Adrenal gland (tissue), 12 donors: ENCODE results near the gene AOX1. TPM values are rescaled to one million over a fixed set of nuclear protein-coding genes. Genes with fewer than 3 reads are reported as not detected.
"Not testable (repeated sequence)": the region's sequence is repeated elsewhere in the genome, so short reads cannot be mapped to it uniquely, and the experiment has no call there.

Experiments
- DNase-seq, 7 donors: peaks; one replicate each; pipeline ENCODE4 v3.0.0-alpha.2; 2019 to 2020
- H3K27ac ChIP-seq, 5 donors: fragments of 200-600 bp; sonication (generic) in 4 of 5; 1 replicate in 3 of 5; 2 replicates in 2 of 5; pipeline versions ENCODE4 v1.5.1 to v1.8.0; 2016 to 2020; ENCODE audit warnings: mild to moderate bottlenecking in 1 of 5
- H3K27me3 ChIP-seq: fragments of 200-600 bp; 2 replicates; pipeline ENCODE4 v1.8.0; 2021
- H3K36me3 ChIP-seq, 2 donors: fragments of 200-600 bp; replicated peaks in 1 of 2; 1 replicate in 1 of 2; 2 replicates in 1 of 2; pipeline versions ENCODE4 v1.5.1 to v1.8.0; 2018 to 2022
- H3K4me1 ChIP-seq, 2 donors: fragments of 200-600 bp; replicated peaks in 1 of 2; 1 replicate in 1 of 2; 2 replicates in 1 of 2; pipeline versions ENCODE4 v1.5.1 to v1.8.0; 2018 to 2021
- H3K4me3 ChIP-seq, 4 donors: fragments of 200-600 bp; sonication (generic) in 3 of 4; one replicate each; pipeline ENCODE4 v1.5.1; 2016 to 2018
- H3K9me3 ChIP-seq, 3 donors: fragments of 200-600 bp; sonication (generic) in 1 of 3; replicated peaks in 1 of 3; 1 replicate in 2 of 3; 2 replicates in 1 of 3; pipeline versions ENCODE4 v1.5.1 to v1.8.0; 2016 to 2021
- CTCF ChIP-seq, 6 experiments: fragments of 450-650 bp in 4 of 6; fragments of 200-600 bp in 2 of 6; sonication (generic) in 1 of 6; IDR thresholded peaks; 1 replicate in 5 of 6; 2 replicates in 1 of 6; pipeline versions ENCODE4 v1.5.1 to v1.8.0; 2016 to 2021; ENCODE audit warnings: antibody characterized with exemption in 6 of 6, mild to moderate bottlenecking in 2 of 6, moderate library complexity in 1 of 6
- POLR2A ChIP-seq, 2 donors: fragments of 450-650 bp; IDR thresholded peaks; one replicate each; pipeline ENCODE4 v1.6.1; 2017; ENCODE audit warnings: antibody characterized with exemption in 2 of 2, mild to moderate bottlenecking in 2 of 2, moderate library complexity in 1 of 2
- WGBS, 4 donors: extraction: QIAGEN DNeasy Blood & Tissue Kit in 2 of 4; methylation state at CpG; one replicate each; pipeline versions ENCODE4 v1.1.5 to v1.1.7; 2013 to 2017; 5-methylcytosine and 5-hydroxymethylcytosine counted together
- intact Hi-C, 2 donors: fragments of 100-400 bp; cut with DNase I; formaldehyde crosslinking; loops; one replicate each; pipeline versions ENCODE4 v1.14.1 to v1.15.0; 2022 to 2023
- polyA plus RNA-seq, 3 donors: library from polyadenylated mRNA; stranded (reverse); fragments of 200-250 nt in 2 of 3; fragments of 350-450 nt in 1 of 3; fragmentation: Illumina TruSeq in 1 of 3; extraction: RNeasy Lipid Tissue Mini Kit (QIAGEN cat#74804) in 1 of 3; gene quantifications; one replicate each; pipeline ENCODE4 v1.2.3, GENCODE V29; 2013 to 2014
- total RNA-seq, 9 donors: library from RNA; depleted of rRNA in 4 of 9; stranded (reverse); fragments of >200 nt in 4 of 9; fragments of 120-200 nt in 1 of 9; fragmentation: NEBNext Ultra II Directional in 1 of 9; extraction: Animal tissue kit (Norgen Biotek cat#: 25700) in 1 of 9; gene quantifications; one replicate each; pipeline versions ENCODE4 v1.1.0 to v1.2.4, GENCODE V29; 2013 to 2023
- donor health status: healthy with polysubstance abuse.
- donor health status: Bipolar disorder and iron deficiency.
- donor health status: DM: yes; HTN: yes; CAD: no.
- donor health status: DM: no; HTN: no; CAD: no.
- donor health status: DM: no; HTN: no; CAD: no.
- donor health status: DM: yes; HTN: yes; CAD: no.

AOX1 gene
- total and polyA plus RNA-seq, 12 donors, result 101 to 1,121 (median 681) TPM

GRCh38 chr2:200679535-200679934, 93.7 kb downstream of the AOX1 start:
- H3K36me3 ChIP-seq, result no peaks in the 10 kb centered on the region
- no peak for TF ChIP-seq CTCF (IDR thresholded peaks at IDR 0.05)
- TF ChIP-seq POLR2A (IDR thresholded peaks at IDR 0.05), result no peak
- H3K4me3 ChIP-seq, result no peak overlapping the region
- H3K27ac ChIP-seq, result no peak overlapping the region
- intact Hi-C loops, result no loop called here
- H3K4me1 ChIP-seq, result peaks cover 19 to 31% of the 10 kb centered on the region in 2 donors
- H3K9me3 ChIP-seq, result peaks cover 0 to 7% (median 0%) of the 10 kb centered on the region in 3 donors
- 82 to 91% (median 90%) methylated on average over 5 of the region's 5 CpGs for WGBS, 4 donors
- no peaks in the 10 kb centered on the region for H3K27me3 ChIP-seq
- DNase-seq, result no peak

GRCh38 chr2:200681697-200682096, 95.9 kb downstream of the AOX1 start:
- H3K4me1 ChIP-seq, result peaks cover 19 to 21% of the 10 kb centered on the region in 2 donors
- H3K27ac ChIP-seq, result no peak overlapping the region
- WGBS, 4 donors, result 60 to 83% (median 68%) methylated on average over 2 of the region's 2 CpGs

GRCh38 chr2:200682407-200682806, 96.6 kb downstream of the AOX1 start:
- H3K4me3 ChIP-seq, DNase-seq, H3K27me3 ChIP-seq, intact Hi-C loops, H3K9me3 ChIP-seq, H3K27ac ChIP-seq, H3K36me3 ChIP-seq: not testable (repeated sequence)
- H3K4me1 ChIP-seq, result peaks cover 15 to 17% of the 10 kb centered on the region in 2 donors
- WGBS, 4 donors, result 89 to 95% (median 94%) methylated on average over 2 to 3 of the region's 5 CpGs

More at GRCh38 chr2:200681697-200682096, 95.9 kb downstream of the AOX1 start:
- no peak for DNase-seq
- intact Hi-C loops, result no loop called here
- H3K4me3 ChIP-seq, result no peak overlapping the region
- no peaks in the 10 kb centered on the region for H3K27me3 ChIP-seq
- TF ChIP-seq POLR2A (IDR thresholded peaks at IDR 0.05), result no peak
- no peak for TF ChIP-seq CTCF (IDR thresholded peaks at IDR 0.05)
- no peaks in the 10 kb centered on the region for H3K36me3 ChIP-seq
- no peaks in the 10 kb centered on the region for H3K9me3 ChIP-seq

- no peak for DNase-seq
- WGBS, 4 donors, result 50 to 69% (median 60%) methylated on average over 2 of the region's 2 CpGs
- intact Hi-C loops, result no loop called here
Measured at GRCh38 chr2:200687922-200688920, 102.4 kb downstream of the AOX1 start.

More at GRCh38 chr2:200687922-200688920, 102.4 kb downstream of the AOX1 start:
- H3K27ac ChIP-seq, result peak overlapping the region in 1 of 5 donors; percentile 22
- H3K4me1 ChIP-seq, result no peaks in the 10 kb centered on the region
- TF ChIP-seq CTCF (IDR thresholded peaks at IDR 0.05) (no peak), POLR2A (IDR thresholded peaks at IDR 0.05) (no peak)
- no peak overlapping the region for H3K4me3 ChIP-seq
- no peaks in the 10 kb centered on the region for H3K27me3 ChIP-seq
- H3K36me3 ChIP-seq, result no peaks in the 10 kb centered on the region
- no peaks in the 10 kb centered on the region for H3K9me3 ChIP-seq
